Activated CD8-positive, alpha-beta T cell treated with anti-CD3 and anti-CD28 coated beads for 36 hours (primary cell): ENCODE data around the gene GPR161. TPM values are rescaled to one million over a fixed set of nuclear protein-coding genes. Genes with fewer than 3 reads are reported as not detected.

Source experiments
- ATAC-seq: fragments of 200-7000 bp; cut with Tn5 transposase; one replicate; pipeline ENCODE4 v1.10.0; 2021; ENCODE audit warnings: mild to moderate bottlenecking, moderate library complexity
- CTCF ChIA-PET: fragments of 350-600 bp; sonication (Branson Sonifier 250); formaldehyde crosslinking; loops from one replicate; lab custom pipeline; 2021; ENCODE audit warnings: antibody characterized with exemption; lab: Charles Lee
- POLR2A ChIA-PET: fragments of 350-600 bp; sonication (Branson Sonifier 250); formaldehyde crosslinking; loops from one replicate; lab custom pipeline; 2021; ENCODE audit warnings: antibody characterized with exemption; lab: Charles Lee
- DNase-seq: peaks from one replicate; pipeline ENCODE4 v3.0.0-alpha.2; 2020
- H3K27ac Mint-ChIP-seq: one replicate; pipeline ENCODE4 v1.8.0; 2021; ENCODE audit warnings: mild to moderate bottlenecking, mixed read lengths
- H3K27me3 Mint-ChIP-seq: one replicate; pipeline ENCODE4 v1.8.0; 2021; ENCODE audit warnings: mixed read lengths
- H3K36me3 Mint-ChIP-seq: one replicate; pipeline ENCODE4 v1.8.0; 2021; ENCODE audit warnings: low read depth, mixed read lengths
- H3K4me1 Mint-ChIP-seq: one replicate; pipeline ENCODE4 v1.8.0; 2021; ENCODE audit warnings: low read depth, mixed read lengths
- H3K4me3 Mint-ChIP-seq: one replicate; pipeline ENCODE4 v1.8.0; 2021; ENCODE audit warnings: mild to moderate bottlenecking, moderate library complexity, mixed read lengths
- H3K9me3 Mint-ChIP-seq: one replicate; pipeline ENCODE4 v1.8.0; 2021; ENCODE audit warnings: mixed read lengths
- CTCF ChIP-seq: fragments of 200-600 bp; IDR thresholded peaks from one replicate; pipeline ENCODE4 v1.8.0; 2022; ENCODE audit warnings: antibody characterized with exemption, mild to moderate bottlenecking
- intact Hi-C: fragments of 100-400 bp; cut with micrococcal nuclease; formaldehyde crosslinking; loops from one replicate; pipeline ENCODE4 v1.10.0; 2022
- total RNA-seq, 2 experiments: library from RNA; stranded (reverse); gene quantifications; one replicate each; pipeline ENCODE4 v1.2.3, GENCODE V29; 2021

The GPR161 gene
- total RNA-seq, 2 experiments from 2014 or later: 0.16 to 0.20 TPM

GRCh38 chr1:168098534-168099320 lies 38.0 kb downstream of the GPR161 start:
- no peak overlapping the region for H3K4me3 Mint-ChIP-seq
- intact Hi-C loops: no loop called here
- no peaks in the 10 kb centered on the region for H3K4me1 Mint-ChIP-seq
- ATAC-seq (no peak), DNase-seq (no peak)
- no peaks in the 10 kb centered on the region for H3K36me3 Mint-ChIP-seq
- H3K9me3 Mint-ChIP-seq: no peaks in the 10 kb centered on the region
- POLR2A ChIA-PET: no interaction called here
- no peak for TF ChIP-seq CTCF
- CTCF ChIA-PET: interaction anchor here (8.3 kb wide), 1 partner anchor 15 kb away, joined by 52 read pairs; no protein-coding TSS in a partner anchor
- no peaks in the 10 kb centered on the region for H3K27me3 Mint-ChIP-seq
- no peak overlapping the region for H3K27ac Mint-ChIP-seq

DNA sequence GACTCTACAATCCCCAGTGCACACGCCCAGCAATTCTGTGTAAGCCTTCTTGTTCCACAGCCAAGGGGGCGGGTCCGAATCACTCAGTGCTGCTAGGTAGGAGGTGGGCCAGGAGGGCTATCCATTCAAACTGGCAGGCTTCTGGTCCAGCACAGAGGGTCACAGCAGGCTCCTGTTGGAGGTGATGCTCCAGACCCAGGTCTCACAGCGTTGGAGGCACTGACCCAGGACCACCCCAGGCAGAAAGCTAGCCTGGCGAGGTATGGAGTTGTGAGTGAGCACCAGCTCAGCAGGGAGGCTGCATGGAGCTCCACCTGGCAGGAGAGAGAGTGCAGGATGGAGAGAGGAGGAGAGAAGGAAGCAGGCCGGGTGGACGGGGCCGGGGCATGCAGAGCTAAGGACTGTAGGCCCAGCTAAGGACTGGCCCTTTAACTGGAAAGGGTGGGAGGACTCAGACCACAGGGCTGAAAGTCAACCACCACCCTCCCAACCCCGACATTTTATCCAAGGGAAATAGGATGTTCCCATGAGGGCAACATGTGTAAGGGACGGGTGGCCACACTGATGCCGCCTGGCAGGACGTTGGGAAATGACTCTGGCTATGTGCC lies 38.7 kb downstream of the GPR161 start:
- Mint-ChIP-seq H3K36me3 (no peaks in the 10 kb centered on the region), H3K4me1 (no peaks in the 10 kb centered on the region), H3K4me3 (no peak overlapping the region), H3K27ac (no peak overlapping the region), H3K27me3 (no peaks in the 10 kb centered on the region), H3K9me3 (no peaks in the 10 kb centered on the region)
- ATAC-seq (no peak), DNase-seq (no peak)
- no peak for TF ChIP-seq CTCF
- POLR2A ChIA-PET: no interaction called here
- intact Hi-C loops: no loop called here
- CTCF ChIA-PET: no interaction called here

DNA sequence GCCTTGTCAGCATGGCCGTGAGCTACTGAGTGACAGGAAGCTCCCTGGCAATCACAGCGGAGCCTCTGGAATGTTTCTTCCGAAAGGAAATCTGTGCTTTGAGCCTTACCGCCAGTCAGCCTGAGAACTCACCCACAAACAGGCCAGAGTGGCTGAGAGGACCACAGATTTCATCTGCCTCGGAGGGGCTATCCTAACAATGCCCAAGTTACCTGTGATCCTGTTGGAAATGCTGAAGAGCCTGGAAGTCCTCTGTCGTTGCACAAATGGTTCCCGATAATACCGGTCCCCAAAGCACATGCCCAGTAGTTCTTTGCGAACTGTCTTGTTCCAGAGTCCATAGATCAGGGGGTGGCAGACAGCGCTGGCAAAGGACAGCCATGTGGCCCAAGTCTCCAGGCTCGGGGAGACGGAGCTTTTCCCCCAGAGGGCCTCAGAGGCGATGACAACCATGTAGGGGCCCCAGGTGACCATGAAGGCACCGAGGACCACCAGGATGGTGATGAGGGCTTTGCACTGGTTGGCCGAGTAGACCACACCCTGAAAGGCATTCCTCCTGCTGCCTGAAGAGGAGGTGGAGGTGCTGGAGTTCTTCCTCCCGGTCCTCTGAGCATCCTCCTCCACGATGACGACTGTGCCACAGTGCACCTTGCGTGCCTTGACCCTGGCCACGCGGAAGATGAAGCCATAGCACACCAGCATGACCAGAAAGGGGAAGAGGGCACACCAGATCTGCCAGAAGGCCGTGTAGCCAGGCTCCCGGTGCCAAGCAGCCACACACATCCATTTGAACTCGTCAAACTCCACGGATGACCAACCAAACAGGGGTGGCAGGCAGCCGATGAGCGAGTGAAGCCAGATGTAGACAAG lies 40.2 kb downstream of the GPR161 start:
- H3K4me3 Mint-ChIP-seq: no peak overlapping the region
- ChIA-PET POLR2A (no interaction called here), CTCF (interaction anchor here (0.6 to 5.9 kb wide), 3 partner anchors 11 to 48 kb away, joined by 3 to 45 read pairs (median 3); no protein-coding TSS in a partner anchor)
- H3K27ac Mint-ChIP-seq: no peak overlapping the region
- intact Hi-C loops: no loop called here
- no peaks in the 10 kb centered on the region for H3K4me1 Mint-ChIP-seq
- TF ChIP-seq CTCF: no peak
- no peaks in the 10 kb centered on the region for H3K9me3 Mint-ChIP-seq
- no peaks in the 10 kb centered on the region for H3K27me3 Mint-ChIP-seq
- no peaks in the 10 kb centered on the region for H3K36me3 Mint-ChIP-seq
- ATAC-seq (no peak), DNase-seq (no peak)

DNA sequence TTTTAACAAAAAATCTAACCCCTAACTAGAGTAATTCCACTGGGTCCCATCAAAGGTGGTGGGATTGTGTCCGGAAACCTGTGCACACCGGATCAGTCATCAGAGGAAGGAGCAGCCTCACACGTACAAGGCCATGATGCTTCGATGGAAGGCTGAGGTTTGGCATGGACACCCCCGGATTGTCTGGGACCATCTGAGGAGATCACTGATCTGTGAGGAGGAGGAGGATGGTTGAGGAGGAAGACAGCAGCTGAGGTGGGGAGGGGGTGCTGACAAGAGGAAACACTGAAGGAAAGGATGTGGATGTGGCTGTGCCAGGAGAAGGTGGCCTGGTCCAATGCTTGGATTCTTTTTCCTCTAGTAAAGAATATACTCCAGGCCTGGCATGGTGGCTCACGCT lies 41.3 kb downstream of the GPR161 start:
- no peak overlapping the region for H3K27ac Mint-ChIP-seq
- intact Hi-C loops: no loop called here
- no peak for ATAC-seq
- TF ChIP-seq CTCF: no peak
- POLR2A ChIA-PET: no interaction called here
- no peaks in the 10 kb centered on the region for H3K36me3 Mint-ChIP-seq
- no peaks in the 10 kb centered on the region for H3K4me1 Mint-ChIP-seq
- DNase-seq: no peak
- H3K4me3 Mint-ChIP-seq: no peak overlapping the region
- CTCF ChIA-PET: interaction anchor here (0.6 to 5.9 kb wide), 5 partner anchors 10 to 49 kb away, joined by 3 to 45 read pairs (median 3); no protein-coding TSS in a partner anchor
- H3K27me3 Mint-ChIP-seq: no peaks in the 10 kb centered on the region
- no peaks in the 10 kb centered on the region for H3K9me3 Mint-ChIP-seq
